ENCODE data around the gene GPR3.

GPR3 gene

DNA sequence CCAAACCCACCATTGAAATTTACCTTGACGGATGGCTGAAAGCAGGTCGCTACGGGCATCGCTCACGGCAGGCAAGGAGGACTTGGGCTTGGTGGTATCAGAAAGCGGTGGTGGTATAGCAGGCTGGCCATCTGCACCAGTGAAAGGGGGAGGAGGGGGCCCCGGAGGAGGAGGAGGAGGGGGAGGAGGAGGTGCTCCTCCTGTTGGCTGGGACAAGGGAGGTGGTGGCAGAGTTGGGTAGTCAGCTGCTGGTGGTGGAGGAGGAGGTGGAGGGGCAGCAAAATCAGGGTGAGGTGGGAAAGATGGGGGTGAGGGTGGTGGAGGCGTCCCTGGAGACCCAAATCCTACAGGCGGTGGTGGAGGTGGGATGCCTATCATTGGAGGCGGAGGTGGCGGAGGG lies 17.2 kb downstream of the GPR3 start:
- TF ChIP-seq CTCF (IDR thresholded peaks at IDR 0.05; ENCODE audit: control insufficient read depth, extremely low read depth, insufficient read depth): no peak

DNA sequence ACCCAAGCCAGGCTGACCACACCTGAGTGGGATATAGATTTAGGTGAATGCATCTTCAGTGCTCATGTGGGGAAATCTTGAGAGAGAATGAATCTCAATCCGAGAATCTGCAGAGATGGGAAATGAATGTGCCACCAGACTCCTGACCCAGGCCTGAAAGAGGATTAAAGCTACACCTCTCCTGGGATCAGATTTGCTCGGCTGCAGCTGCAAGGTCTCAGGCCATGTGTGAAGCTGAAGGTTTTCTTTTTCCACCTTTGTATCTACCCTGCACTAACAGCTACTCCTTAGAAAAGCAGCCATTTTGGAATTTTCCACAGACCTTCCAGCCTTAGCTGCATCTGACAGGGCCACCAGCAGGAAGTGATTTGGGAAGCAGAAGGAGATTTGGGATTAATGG lies 18.3 kb downstream of the GPR3 start:
- DNase-seq (ENCODE audit: low read depth): no peak
- no peak for TF ChIP-seq CTCF (IDR thresholded peaks at IDR 0.05; ENCODE audit: control insufficient read depth, extremely low read depth, insufficient read depth)

More for the DNA sequence above, 17.2 kb downstream of the GPR3 start:
- no peak overlapping the region for H3K4me3 ChIP-seq (ENCODE audit: low read depth, low read length)
- DNase-seq (ENCODE audit: low read depth): no peak

GRCh38 chr1:27412502-27412901 lies 20.1 kb downstream of the GPR3 start:
- no peak overlapping the region for H3K4me3 ChIP-seq (ENCODE audit: low read depth, low read length)
- no peak for DNase-seq (ENCODE audit: low read depth)
- TF ChIP-seq CTCF (IDR thresholded peaks at IDR 0.05; ENCODE audit: control insufficient read depth, extremely low read depth, insufficient read depth): no peak

More for the DNA sequence above, 18.3 kb downstream of the GPR3 start:
- H3K4me3 ChIP-seq (ENCODE audit: low read depth, low read length): no peak overlapping the region

- H3K4me3 ChIP-seq (ENCODE audit: low read depth, low read length): no peak overlapping the region
- TF ChIP-seq CTCF (IDR thresholded peaks at IDR 0.05; ENCODE audit: control insufficient read depth, extremely low read depth, insufficient read depth): no peak
- DNase-seq (ENCODE audit: low read depth): no peak
These were observed 20.6 kb downstream of the GPR3 start for GRCh38 chr1:27413004-27413403.

GRCh38 chr1:27414091-27414490 lies 21.7 kb downstream of the GPR3 start:
- no peak for TF ChIP-seq CTCF (IDR thresholded peaks at IDR 0.05; ENCODE audit: control insufficient read depth, extremely low read depth, insufficient read depth)
- DNase-seq (ENCODE audit: low read depth): no peak
- H3K4me3 ChIP-seq (ENCODE audit: low read depth, low read length): no peak overlapping the region

DNA sequence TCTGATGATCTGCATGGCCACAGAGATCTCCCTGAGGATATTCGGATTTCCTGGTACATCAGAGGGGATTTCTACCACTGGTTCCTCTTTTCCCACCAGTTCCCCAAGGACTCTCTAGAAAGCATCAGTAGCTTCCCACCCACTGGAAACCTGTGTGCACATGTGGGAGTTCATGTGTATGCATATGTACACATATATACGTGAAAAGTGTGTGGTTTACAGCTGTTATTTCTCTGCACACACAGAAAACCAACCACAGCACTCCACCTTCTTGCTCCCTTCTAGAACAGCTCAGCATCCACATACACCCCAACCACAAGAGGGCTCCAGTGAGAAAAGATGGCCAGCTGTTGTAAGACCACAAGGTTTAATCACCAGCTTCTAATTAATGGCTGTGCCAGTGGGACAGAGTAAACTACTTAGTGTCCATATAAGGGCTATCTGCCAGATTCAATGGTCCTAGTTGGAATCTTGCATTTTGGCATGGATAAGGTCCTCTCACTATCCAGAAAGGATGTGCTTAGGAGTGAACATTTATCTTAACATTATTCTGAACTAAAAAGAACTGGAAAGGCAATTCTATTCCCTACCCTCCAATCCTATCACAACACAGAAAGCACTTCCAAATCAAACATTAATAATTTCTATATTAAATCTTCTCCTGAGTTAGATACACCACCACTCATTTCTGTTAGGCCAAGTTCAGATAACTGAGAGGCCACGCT lies 24.1 kb downstream of the GPR3 start:
- H3K4me3 ChIP-seq (ENCODE audit: low read depth, low read length): no peak overlapping the region
- TF ChIP-seq CTCF (IDR thresholded peaks at IDR 0.05; ENCODE audit: control insufficient read depth, extremely low read depth, insufficient read depth): peak; percentile 72
- no peak for DNase-seq (ENCODE audit: low read depth)

- DNase-seq (ENCODE audit: low read depth): no peak
- H3K4me3 ChIP-seq (ENCODE audit: low read depth, low read length): no peak overlapping the region
- TF ChIP-seq CTCF (IDR thresholded peaks at IDR 0.05; ENCODE audit: control insufficient read depth, extremely low read depth, insufficient read depth): no peak
These were observed 25.3 kb downstream of the GPR3 start for GRCh38 chr1:27417713-27418112.
